ENCODE results near the gene SMAP2. TPM values are rescaled to one million over a fixed set of nuclear protein-coding genes. Genes with fewer than 3 reads are reported as not detected.
"Not testable (repeated sequence)": the region's sequence is repeated elsewhere in the genome, so short reads cannot be mapped to it uniquely, and the experiment has no call there.

SMAP2 gene
- polyA plus RNA-seq = 10 to 100 TPM; 13.3 to 57.0 (median 31.4) TPM

DNA sequence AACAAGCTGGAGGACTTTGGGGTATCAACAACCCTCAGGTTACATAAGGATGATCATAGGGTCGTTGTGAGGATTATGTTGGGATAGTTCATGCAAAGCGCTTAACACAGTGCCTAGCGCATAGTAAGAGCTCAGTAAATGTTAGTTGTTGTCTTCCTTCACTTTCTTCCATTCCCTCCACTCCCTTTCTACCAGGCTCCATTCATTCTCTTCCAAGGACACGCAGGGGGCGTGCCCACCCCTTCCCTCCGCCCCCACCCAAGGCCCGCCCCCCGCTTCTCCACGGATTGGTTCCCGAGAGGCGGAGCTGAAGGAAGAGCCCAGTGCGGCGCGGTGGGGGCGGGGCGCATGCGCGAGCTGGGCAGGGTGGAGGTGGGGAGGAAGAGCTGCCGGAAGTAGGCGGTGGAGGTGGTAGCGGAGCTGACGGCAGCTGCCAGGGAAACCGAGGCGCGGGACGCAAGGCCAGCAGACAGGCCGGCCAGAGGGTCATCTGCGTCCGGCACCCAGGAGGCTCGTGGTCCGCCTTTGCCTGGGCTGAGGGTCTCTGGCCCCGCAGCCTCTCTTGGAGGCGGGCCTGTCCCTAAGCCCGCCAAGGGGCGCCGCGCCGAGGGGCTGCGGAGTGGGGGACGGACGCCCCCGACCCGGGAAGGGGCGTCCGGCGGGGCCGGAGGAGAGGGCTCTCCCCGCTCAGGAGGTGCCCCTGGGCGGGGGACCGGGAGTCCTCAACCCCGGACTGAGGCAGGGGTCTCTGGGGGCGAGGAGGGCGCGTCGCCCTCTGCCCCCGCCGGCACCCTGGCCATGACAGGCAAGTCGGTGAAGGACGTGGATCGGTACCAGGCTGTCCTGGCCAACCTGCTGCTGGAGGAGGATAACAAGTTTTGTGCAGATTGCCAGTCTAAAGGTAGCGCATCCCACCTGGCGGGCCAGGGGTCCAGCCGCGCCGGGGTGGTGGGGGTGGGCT is at the start of gene SMAP2:
SMAP2 (plus strand) TSS at position 405 of the 961 bp plus-strand sequence; CDS start at position 799, 394 bp downstream.
- 1% methylated on average over 53 to 65 of the region's 65 CpGs for WGBS, 3 donors
- H3K27ac ChIP-seq (ENCODE audit: low read depth, low read length) = peak within 1 kb of the TSS; percentile 60

DNA sequence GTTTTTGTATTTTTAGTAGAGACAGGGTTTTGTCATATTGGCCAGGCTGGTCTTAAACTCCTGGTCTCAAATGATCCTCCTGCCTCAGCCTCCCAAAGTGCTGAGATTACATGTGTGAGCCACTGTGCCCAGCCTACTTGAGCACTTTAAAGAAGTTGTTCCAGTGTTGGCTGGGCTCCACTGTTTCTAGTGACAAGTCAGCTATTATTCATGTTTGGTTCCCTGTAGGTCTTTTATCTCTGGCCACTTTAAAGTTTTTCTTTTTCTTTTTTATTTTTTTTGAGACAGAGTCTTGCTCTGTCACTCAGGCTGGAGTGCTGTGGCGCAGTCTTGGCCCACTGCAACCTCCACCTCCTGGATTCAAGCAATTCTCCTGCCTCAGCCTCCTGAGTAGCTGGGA is 42.1 kb upstream of the SMAP2 start:
- WGBS, 3 donors = 38 to 100% (median 90%) methylated on average over 1 of the region's 1 CpG
- not testable (repeated sequence) for H3K27ac ChIP-seq (ENCODE audit: low read depth, low read length)

DNA sequence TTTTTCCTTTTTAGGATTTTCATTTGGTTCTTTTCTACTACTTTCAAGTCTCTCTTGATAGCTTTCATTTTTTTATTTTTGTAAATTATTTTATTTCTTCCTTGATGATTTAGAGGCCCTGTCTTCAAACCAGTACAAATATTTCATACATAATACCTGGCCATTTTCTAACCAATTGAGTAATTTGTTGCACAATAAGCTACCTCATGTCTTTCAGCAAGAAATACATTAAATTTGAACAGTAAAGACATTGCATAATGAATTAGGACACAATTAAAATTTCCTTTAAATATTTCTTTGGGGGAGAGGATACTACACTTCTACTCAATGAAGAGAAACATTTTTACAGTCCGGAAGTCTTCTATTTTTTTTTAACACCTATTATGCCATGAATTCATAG is 40.8 kb upstream of the SMAP2 start:
- H3K27ac ChIP-seq (ENCODE audit: low read depth, low read length) = no peak overlapping the region
- WGBS, 3 donors = 76 to 84% (median 80%) methylated on average over 1 of the region's 1 CpG

DNA sequence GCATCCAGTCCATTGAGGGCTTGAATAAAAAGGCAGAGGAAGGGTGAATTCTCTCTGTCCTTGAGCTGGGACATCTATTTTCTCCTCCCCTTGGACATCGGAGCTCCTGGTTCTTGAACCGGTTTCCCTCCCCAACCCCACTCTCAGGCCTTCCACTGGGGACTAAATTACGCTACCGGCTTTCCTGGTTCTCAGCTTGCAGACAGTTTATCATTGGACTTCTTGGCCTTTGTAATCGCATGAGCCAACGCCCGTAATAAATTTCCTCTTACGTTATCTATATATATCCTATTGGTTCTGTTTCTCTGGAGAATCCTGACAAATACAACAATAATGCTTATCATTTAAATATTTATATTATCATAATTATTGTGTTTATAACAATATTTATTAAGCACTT is 36.1 kb upstream of the SMAP2 start:
- H3K27ac ChIP-seq (ENCODE audit: low read depth, low read length) = no peak overlapping the region
- WGBS, 3 donors = 70 to 86% (median 80%) methylated on average over 8 of the region's 8 CpGs

DNA sequence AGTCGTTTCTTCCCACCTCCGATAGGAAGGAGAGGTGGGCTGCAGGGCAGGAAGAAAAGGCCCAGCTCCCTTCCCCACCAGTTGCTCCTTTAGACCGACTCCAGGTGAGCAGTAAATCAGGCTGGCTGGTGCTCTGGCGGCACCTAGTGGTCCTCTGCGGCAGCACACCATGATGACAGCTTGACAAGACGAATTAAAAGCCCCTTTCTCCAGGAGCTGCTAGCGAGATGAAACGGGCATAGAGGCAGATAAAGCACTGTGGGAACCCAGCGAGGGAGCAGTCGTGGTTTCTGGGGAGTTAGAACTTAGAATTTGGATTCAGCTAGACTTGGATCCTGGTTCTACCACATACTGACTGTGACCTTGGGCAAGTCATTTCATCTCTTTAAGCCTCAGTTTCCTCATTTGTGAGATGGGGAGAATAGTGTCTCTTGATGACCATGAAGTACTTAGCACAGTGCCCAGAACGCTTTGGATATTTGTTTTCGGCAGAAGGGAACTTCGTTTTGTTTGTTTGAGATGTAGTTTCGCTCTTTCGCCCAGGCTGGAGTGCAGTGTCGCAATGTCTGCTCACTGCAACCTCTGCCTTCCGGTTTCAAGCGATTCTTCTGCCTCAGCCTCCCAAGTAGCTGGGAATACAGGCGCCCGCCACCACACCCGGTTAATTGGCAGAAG is 34.6 kb upstream of the SMAP2 start:
- 25 to 31% (median 25%) methylated on average over 21 of the region's 21 CpGs for WGBS, 3 donors
- H3K27ac ChIP-seq (ENCODE audit: low read depth, low read length) = no peak overlapping the region

DNA sequence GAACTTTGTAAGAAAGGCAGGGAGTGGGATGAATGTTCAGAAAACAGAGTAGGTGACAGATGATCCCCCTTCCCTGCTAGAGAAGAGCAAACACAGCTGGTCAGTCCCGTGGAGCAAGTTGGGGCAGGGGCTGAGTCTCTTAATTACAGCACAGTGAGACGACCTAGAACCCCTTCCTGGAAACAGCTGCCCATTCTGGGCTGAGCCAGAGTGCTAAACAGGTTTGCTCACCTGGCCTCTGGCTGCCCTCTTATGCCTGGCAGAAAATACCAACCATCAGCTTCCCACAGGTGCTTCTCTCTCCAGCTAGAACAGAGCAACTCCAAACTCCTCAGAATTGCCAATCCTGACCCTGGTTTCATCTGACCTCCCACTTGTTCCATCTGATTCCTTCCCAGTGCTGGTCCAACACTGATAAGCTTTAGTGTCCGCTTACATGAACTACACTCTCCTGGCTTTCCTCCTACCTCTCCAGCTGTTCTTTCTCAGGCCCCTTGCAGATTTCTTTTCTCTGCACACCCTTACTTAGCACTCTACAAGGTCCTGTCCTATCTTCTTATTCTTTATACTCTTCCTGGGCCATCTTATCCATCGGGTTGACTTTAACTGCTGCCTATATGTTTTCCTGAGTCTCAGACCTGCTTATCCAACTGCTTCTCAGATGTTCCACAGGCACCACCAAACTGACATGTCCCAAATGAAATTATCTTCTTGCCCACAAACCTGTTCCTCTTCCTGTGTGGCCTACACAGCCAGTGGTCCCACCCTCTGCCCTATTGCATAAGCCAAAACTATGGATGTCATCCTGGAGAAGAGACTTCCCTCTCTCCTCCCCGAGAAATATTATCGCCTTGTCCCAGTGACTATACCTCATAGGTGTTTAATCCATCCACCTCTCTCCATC is 33.9 kb upstream of the SMAP2 start:
- H3K27ac ChIP-seq (ENCODE audit: low read depth, low read length) = no peak overlapping the region
- 43 to 53% (median 49%) methylated on average over 6 of the region's 6 CpGs for WGBS, 3 donors

DNA sequence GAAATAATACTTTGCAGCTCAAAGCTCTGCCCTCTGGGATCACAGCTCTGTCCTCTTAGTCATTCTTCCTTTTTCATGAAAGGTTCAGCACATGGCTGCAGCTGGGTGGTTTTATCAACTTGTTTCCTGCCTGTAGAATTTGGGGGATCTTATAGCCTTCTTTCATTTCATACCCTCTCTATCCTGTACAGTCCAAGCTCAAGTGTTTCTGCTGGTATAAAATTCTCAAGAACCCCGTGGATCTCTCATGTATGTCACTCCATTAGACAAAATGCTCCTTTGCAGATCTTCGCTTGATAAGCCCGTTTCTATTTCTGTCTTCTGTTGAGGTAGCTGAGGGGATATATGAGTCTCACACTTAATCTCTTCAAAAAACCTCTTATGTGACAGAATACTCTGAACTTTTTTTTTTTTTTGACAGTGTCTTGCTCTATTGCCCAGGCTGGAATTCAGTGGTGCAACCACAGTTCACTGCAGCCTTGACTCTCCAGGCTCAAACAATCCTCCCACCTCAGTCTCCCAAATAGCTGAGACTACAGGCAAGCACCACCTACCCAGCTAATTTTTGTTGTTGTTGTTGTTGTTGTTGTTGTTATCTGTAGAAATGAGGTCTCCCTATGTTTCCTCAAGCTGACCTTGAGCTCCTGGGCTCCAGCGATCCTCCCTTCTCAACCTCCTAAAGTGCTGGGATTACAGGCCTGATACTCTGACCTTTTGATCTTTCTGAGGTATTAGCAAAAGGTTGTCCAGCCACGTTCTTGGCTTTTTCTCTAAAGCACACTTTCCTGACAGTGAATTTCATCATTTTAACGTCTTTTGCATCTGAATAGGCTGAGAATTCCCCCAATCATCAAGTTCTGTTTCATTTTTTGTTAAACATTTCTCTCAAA is 31.8 kb upstream of the SMAP2 start:
- H3K27ac ChIP-seq (ENCODE audit: low read depth, low read length) = no peak overlapping the region
- 63 to 79% (median 67%) methylated on average over 6 of the region's 6 CpGs for WGBS, 3 donors

DNA sequence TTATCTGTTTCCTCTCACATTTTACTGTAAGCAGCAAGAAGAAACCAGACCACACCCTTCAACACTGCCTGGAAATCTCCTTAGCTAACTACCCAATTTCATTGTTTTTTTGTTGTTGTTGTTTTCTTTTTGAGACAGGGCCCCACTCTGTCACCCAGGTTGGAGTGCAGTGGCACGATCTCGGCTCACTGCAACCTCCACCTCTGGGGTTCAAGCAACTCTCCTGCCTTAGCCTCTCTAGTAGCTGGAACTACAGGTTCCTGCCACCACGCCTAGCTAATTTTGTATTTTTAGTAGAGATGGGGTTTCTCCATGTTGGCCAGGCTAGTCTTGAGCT is 31.2 kb upstream of the SMAP2 start:
- WGBS, 3 donors = 72 to 91% (median 81%) methylated on average over 3 of the region's 3 CpGs
- not testable (repeated sequence) for H3K27ac ChIP-seq (ENCODE audit: low read depth, low read length)

DNA sequence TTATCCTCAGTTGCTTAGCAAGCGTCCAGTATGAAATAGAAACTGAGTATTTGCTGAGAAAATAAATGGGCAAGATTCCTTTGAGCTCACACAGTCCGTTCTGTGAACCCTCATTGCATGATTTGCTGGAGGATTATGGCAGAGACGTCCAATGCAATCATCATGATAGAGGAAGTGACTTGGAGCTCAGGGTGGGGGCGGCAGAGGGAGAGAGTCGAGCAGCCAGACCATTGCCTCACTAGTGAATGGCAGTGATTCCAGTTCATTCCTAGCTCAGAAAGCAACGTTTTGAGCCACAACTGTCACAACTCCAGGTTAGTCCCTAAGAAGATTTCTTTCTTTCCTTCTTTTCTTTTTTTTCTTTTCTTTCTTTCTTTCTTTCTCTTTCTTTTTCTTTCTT is 28.9 kb upstream of the SMAP2 start:
- WGBS, 3 donors = 8 to 26% (median 14%) methylated on average over 6 of the region's 6 CpGs
- no peak overlapping the region for H3K27ac ChIP-seq (ENCODE audit: low read depth, low read length)

DNA sequence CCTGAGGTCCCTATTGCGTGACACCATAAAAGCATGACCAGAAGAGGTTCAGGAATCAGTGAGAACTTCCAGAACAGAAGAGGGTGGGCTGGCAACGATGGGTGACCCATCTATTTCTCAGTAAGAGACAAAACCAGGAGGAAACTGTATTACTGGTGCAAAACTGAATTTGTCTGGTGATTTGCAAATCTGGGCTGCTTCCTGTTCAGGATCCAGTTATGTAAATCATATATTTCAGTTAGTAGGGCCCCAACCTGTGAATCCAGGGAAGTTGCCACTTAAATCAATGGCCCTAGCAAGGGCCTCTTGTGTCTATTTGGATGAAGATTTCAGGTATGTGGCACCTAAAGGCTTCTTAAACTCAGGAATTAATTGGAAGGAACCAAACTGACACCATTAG is 23.1 kb upstream of the SMAP2 start:
- no peak overlapping the region for H3K27ac ChIP-seq (ENCODE audit: low read depth, low read length)
- WGBS, 3 donors = 75 to 77% (median 75%) methylated on average over 2 of the region's 2 CpGs

DNA sequence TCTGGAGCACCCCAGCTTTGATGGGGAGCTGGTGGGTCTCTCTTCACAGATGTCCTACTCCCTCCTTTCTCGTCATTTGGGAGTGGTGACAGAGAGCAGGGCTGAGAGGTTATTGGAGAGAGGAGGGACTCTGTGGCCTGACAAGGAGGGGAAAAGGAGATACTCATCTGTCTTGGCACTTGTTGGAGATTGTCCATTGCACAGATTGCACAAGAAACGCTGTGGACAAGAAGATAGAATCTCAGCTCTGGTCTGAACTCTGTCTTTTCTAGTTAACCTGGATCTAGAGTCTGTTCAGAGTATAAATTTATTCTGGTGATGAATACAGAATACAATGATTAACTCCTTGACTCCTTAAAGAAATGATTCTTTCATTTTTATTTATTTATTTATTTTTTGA is 22.4 kb upstream of the SMAP2 start:
- no peak overlapping the region for H3K27ac ChIP-seq (ENCODE audit: low read depth, low read length)
- 79 to 86% (median 82%) methylated on average over 2 of the region's 2 CpGs for WGBS, 3 donors

DNA sequence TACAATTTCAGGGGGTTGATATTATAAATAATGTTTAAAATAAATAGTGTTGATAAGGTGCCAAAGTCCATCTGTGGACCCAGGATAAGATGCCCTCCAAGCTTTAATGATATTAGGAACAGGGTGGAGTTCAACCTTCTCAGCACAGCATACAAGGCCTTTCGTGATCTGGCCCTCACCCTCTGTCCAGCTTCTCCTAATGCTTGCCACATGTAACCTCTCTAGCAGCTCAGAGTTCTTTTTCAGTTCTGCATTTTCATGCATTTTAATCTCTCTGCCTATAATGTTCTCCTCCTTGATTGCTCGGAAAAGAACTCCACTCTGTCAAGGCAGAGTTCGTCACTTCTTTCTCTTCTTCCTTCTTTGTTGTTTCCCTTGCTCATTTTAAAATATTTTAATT is 21.4 kb upstream of the SMAP2 start:
- H3K27ac ChIP-seq (ENCODE audit: low read depth, low read length) = no peak overlapping the region
- WGBS, 3 donors = 77 to 82% (median 81%) methylated on average over 3 of the region's 3 CpGs

DNA sequence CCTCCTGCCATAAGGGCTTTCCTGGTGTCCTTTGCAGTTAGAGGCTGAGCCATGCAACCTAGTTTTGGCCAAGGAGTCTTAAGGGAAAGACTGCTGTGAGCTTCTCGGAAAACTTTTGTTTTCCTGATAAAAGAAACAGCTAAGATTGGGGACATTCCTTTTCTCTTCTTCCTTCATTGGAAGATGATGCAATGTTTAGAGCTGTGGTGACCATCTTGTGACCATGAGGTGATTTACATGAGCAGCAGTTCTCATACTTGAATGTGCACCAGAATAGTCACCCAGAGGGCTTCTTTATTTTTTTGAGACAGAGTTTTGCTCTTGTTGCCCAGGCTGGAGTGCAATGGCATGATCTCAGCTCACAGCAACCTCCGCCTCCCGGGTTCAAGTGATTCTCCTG is 20.4 kb upstream of the SMAP2 start:
- 90 to 94% (median 92%) methylated on average over 3 of the region's 3 CpGs for WGBS, 3 donors
- no peak overlapping the region for H3K27ac ChIP-seq (ENCODE audit: low read depth, low read length)

DNA sequence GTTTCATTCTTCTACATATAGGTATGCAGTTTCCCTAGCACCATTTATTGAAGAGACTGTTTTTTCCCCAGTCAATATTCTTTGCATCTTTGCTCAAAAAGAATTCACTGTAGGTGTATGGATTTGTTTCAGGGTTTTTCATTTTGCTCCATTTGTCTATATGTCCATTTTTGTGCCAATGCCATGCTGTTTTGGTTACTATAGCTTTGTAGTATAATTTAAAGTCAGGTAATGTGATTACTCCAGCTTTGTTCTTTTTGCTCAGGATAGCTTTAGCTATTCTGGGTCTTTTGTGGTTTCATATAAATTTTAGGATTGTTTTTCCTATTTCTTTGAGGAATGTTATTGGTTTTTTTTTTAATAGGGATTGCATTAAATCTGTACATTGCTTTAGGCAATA is 15.9 kb upstream of the SMAP2 start:
- H3K27ac ChIP-seq (ENCODE audit: low read depth, low read length) = no peak overlapping the region

DNA sequence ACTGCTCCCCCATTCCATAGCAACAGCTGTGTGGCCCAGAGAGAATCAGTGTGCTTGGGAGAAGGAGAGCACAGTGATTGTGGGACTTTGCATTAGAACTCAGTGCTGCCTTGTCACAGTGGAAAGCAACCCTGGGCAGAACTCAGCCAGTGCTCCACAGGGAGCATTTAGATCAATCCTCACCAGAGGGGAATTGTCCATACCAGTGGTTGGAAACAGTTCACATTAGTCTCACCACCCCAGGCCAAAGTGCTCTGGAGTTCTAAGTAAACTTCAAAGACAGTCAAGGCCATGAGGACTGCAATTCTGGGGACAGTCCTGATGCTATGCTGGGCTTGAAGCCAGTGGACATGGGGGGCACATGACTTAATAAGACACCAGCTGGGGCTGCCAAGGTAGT is 12.9 kb upstream of the SMAP2 start:
- H3K27ac ChIP-seq (ENCODE audit: low read depth, low read length) = no peak overlapping the region

DNA sequence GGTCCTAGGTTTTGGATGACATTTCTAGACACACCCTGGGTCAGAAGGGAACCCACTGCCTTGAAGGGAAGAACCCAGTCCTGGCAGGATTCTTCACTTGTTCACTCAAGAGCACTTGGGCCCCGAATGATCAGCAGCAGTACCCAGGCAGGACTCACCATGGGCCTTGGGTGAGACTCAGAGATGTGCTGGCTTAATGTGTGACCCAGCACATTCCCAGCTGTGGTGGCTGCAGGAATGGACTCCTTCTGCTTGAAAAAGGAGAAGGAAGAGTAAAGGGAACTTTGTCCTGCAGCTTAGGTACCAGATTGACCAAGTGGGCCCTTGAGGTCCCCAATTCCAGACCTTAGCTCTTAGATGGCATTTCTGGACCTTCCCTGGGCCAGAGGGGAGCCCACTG is 12.3 kb upstream of the SMAP2 start:
- no peak overlapping the region for H3K27ac ChIP-seq (ENCODE audit: low read depth, low read length)
- WGBS, 3 donors = 88 to 97% (median 95%) methylated on average over 1 of the region's 1 CpG

DNA sequence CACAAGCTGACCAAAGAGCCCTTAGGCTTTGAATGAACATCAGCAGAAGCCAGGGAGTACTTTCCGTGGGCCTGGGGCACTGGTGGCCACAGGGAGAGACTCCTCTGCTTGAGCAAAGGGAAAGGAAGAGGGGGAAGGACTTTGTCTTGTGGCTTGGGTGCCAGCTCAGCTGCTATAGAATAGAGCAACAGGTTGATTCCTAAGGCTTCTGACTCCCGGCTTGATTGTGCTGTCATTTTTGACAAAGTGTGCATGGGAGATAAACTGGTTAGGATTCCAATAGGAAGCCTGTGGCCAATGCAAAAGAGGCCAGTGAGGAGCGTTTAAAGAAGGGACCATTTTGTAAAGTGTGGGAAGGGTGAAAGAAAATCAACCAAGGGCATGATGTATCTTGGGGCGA is 11.9 kb upstream of the SMAP2 start:
- H3K27ac ChIP-seq (ENCODE audit: low read depth, low read length) = no peak overlapping the region
- WGBS, 3 donors = 92 to 95% (median 94%) methylated on average over 4 of the region's 4 CpGs

DNA sequence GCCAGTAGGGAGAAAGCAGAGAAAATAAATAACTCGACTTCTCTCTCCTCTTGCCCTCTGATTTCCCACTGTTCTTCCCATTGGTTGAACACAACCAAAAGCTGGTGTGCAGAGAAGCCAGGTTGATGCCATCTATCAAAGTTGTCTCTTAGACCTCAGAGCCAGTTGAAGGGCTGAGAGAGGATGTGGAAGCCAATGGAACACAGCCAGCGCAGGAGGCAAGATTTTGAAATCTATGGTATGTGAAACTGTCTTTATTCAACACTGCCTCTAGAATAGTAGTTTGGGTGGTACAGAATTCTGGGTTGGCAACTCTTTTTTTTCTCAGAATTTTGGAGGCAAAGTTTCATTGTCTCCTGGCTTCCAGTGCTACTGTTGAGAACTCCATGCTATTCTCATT is 11.3 kb upstream of the SMAP2 start:
- no peak overlapping the region for H3K27ac ChIP-seq (ENCODE audit: low read depth, low read length)
- WGBS, 3 donors = 64 to 86% (median 84%) methylated on average over 2 of the region's 2 CpGs
